Measurements from ENCODE around the gene FOCAD.
"Not testable (repeated sequence)": the region's sequence is repeated elsewhere in the genome, so short reads cannot be mapped to it uniquely, and the experiment has no call there.

Gene FOCAD

GRCh38 chr9:20658677-20659473 lies 25.2 kb upstream of the FOCAD start:
- Mint-ChIP-seq H3K27ac (peak overlapping the region; percentile 64), H3K27me3 (peaks cover 3% of the 10 kb centered on the region), H3K9me3 (ENCODE audit: low read depth) (no peaks in the 10 kb centered on the region), H3K36me3 (peaks cover 2% of the 10 kb centered on the region), H3K4me1 (ENCODE audit: low read depth) (peaks cover 3% of the 10 kb centered on the region), H3K4me3 (no peak overlapping the region)

- Mint-ChIP-seq H3K4me3 (no peak overlapping the region), H3K9me3 (ENCODE audit: low read depth) (no peaks in the 10 kb centered on the region), H3K36me3 (no peaks in the 10 kb centered on the region), H3K27ac (no peak overlapping the region), H3K27me3 (peaks cover 2% of the 10 kb centered on the region), H3K4me1 (ENCODE audit: low read depth) (peaks cover 3% of the 10 kb centered on the region)
Observed at GRCh38 chr9:20659474-20659967, 24.5 kb upstream of the FOCAD start.

GRCh38 chr9:20662156-20662555 lies 21.9 kb upstream of the FOCAD start:
- peaks cover 3% of the 10 kb centered on the region for H3K4me1 Mint-ChIP-seq (ENCODE audit: low read depth)
- H3K27ac Mint-ChIP-seq, result no peak overlapping the region
- no peaks in the 10 kb centered on the region for H3K36me3 Mint-ChIP-seq
- no peak overlapping the region for H3K4me3 Mint-ChIP-seq
- no peaks in the 10 kb centered on the region for H3K9me3 Mint-ChIP-seq (ENCODE audit: low read depth)
- peaks cover 2% of the 10 kb centered on the region for H3K27me3 Mint-ChIP-seq

- Mint-ChIP-seq H3K4me1 (ENCODE audit: low read depth) (peaks cover 3% of the 10 kb centered on the region), H3K4me3 (no peak overlapping the region), H3K9me3 (ENCODE audit: low read depth) (no peaks in the 10 kb centered on the region), H3K27ac (no peak overlapping the region), H3K36me3 (no peaks in the 10 kb centered on the region), H3K27me3 (peaks cover 2% of the 10 kb centered on the region)
Observed at GRCh38 chr9:20663133-20663532, 20.9 kb upstream of the FOCAD start.

- Mint-ChIP-seq H3K27ac (no peak overlapping the region), H3K4me1 (ENCODE audit: low read depth) (peaks cover 3% of the 10 kb centered on the region), H3K4me3 (no peak overlapping the region), H3K9me3 (ENCODE audit: low read depth) (no peaks in the 10 kb centered on the region), H3K36me3 (no peaks in the 10 kb centered on the region), H3K27me3 (peaks cover 2% of the 10 kb centered on the region)
Observed at GRCh38 chr9:20664501-20664900, 19.6 kb upstream of the FOCAD start.

- Mint-ChIP-seq H3K9me3 (ENCODE audit: low read depth) (no peaks in the 10 kb centered on the region), H3K36me3 (no peaks in the 10 kb centered on the region), H3K4me1 (ENCODE audit: low read depth) (no peaks in the 10 kb centered on the region), H3K4me3 (no peak overlapping the region), H3K27ac (no peak overlapping the region), H3K27me3 (no peaks in the 10 kb centered on the region)
Observed at GRCh38 chr9:20670395-20670794, 13.7 kb upstream of the FOCAD start.

GRCh38 chr9:20671635-20672034 lies 12.4 kb upstream of the FOCAD start:
- Mint-ChIP-seq H3K4me3 (no peak overlapping the region), H3K9me3 (ENCODE audit: low read depth) (no peaks in the 10 kb centered on the region), H3K36me3 (peaks cover 4% of the 10 kb centered on the region), H3K27me3 (no peaks in the 10 kb centered on the region), H3K27ac (no peak overlapping the region), H3K4me1 (ENCODE audit: low read depth) (no peaks in the 10 kb centered on the region)

- H3K4me3 Mint-ChIP-seq; H3K27ac Mint-ChIP-seq; H3K4me1 Mint-ChIP-seq (ENCODE audit: low read depth); H3K27me3 Mint-ChIP-seq; H3K36me3 Mint-ChIP-seq; H3K9me3 Mint-ChIP-seq (ENCODE audit: low read depth): not testable (repeated sequence)
Observed at GRCh38 chr9:20673537-20673936, 10.5 kb upstream of the FOCAD start.

GRCh38 chr9:20681467-20681866 lies 2.6 kb upstream of the FOCAD start:
- H3K9me3 Mint-ChIP-seq (ENCODE audit: low read depth), result no peaks in the 10 kb centered on the region
- H3K36me3 Mint-ChIP-seq, result peaks cover under 1% of the 10 kb centered on the region
- peaks cover 24% of the 10 kb centered on the region for H3K4me1 Mint-ChIP-seq (ENCODE audit: low read depth)
- H3K27me3 Mint-ChIP-seq, result no peaks in the 10 kb centered on the region
- H3K27ac Mint-ChIP-seq, result no peak overlapping the region
- H3K4me3 Mint-ChIP-seq, result no peak overlapping the region

GRCh38 chr9:20683351-20684034 lies 566 bp upstream of the FOCAD start:
- Mint-ChIP-seq H3K4me1 (ENCODE audit: low read depth) (peaks cover 30% of the 10 kb centered on the region), H3K4me3 (peak overlapping the region; percentile 95), H3K9me3 (ENCODE audit: low read depth) (no peaks in the 10 kb centered on the region), H3K27ac (peak overlapping the region; percentile 79), H3K36me3 (no peaks in the 10 kb centered on the region), H3K27me3 (no peaks in the 10 kb centered on the region)

- no peaks in the 10 kb centered on the region for H3K27me3 Mint-ChIP-seq
- H3K9me3 Mint-ChIP-seq (ENCODE audit: low read depth), result no peaks in the 10 kb centered on the region
- peak overlapping the region; percentile 87 for H3K27ac Mint-ChIP-seq
- H3K4me1 Mint-ChIP-seq (ENCODE audit: low read depth), result peaks cover 30% of the 10 kb centered on the region
- H3K36me3 Mint-ChIP-seq, result no peaks in the 10 kb centered on the region
- H3K4me3 Mint-ChIP-seq, result peak overlapping the region; percentile 95
Observed at GRCh38 chr9:20684875-20685696, 1.0 kb downstream of the FOCAD start.

GRCh38 chr9:20685769-20686168 lies 1.7 kb downstream of the FOCAD start:
- no peak overlapping the region for H3K27ac Mint-ChIP-seq
- H3K4me1 Mint-ChIP-seq (ENCODE audit: low read depth), result peaks cover 33% of the 10 kb centered on the region
- H3K4me3 Mint-ChIP-seq, result peak overlapping the region; percentile 95
- no peaks in the 10 kb centered on the region for H3K9me3 Mint-ChIP-seq (ENCODE audit: low read depth)
- H3K36me3 Mint-ChIP-seq, result no peaks in the 10 kb centered on the region
- H3K27me3 Mint-ChIP-seq, result no peaks in the 10 kb centered on the region

GRCh38 chr9:20689833-20690232 lies 5.8 kb downstream of the FOCAD start:
- H3K4me1 Mint-ChIP-seq (ENCODE audit: low read depth), result peaks cover 22% of the 10 kb centered on the region
- H3K36me3 Mint-ChIP-seq, result peaks cover 3% of the 10 kb centered on the region
- H3K27me3 Mint-ChIP-seq, result no peaks in the 10 kb centered on the region
- H3K9me3 Mint-ChIP-seq (ENCODE audit: low read depth), result no peaks in the 10 kb centered on the region
- H3K27ac Mint-ChIP-seq, result no peak overlapping the region
- no peak overlapping the region for H3K4me3 Mint-ChIP-seq

- Mint-ChIP-seq H3K27ac (peak overlapping the region; percentile 6), H3K36me3 (peaks cover 9% of the 10 kb centered on the region), H3K4me3 (no peak overlapping the region), H3K9me3 (ENCODE audit: low read depth) (no peaks in the 10 kb centered on the region), H3K27me3 (no peaks in the 10 kb centered on the region), H3K4me1 (ENCODE audit: low read depth) (peaks cover 6% of the 10 kb centered on the region)
Observed at GRCh38 chr9:20692554-20692953, 8.5 kb downstream of the FOCAD start.

- Mint-ChIP-seq H3K9me3 (ENCODE audit: low read depth) (no peaks in the 10 kb centered on the region), H3K4me1 (ENCODE audit: low read depth) (peaks cover 6% of the 10 kb centered on the region), H3K36me3 (peaks cover 9% of the 10 kb centered on the region), H3K27me3 (no peaks in the 10 kb centered on the region), H3K27ac (no peak overlapping the region), H3K4me3 (no peak overlapping the region)
Observed at GRCh38 chr9:20693068-20693467, 9.0 kb downstream of the FOCAD start.
